GM21367 (cell line): ENCODE results near the gene IFT52.

Experiments used
- ATAC-seq: cut with Tn5 transposase; IDR thresholded peaks from one replicate; pipeline ENCODE4 v1.9.1; 2021; ENCODE audit not compliant: unreplicated experiment

The IFT52 gene

DNA sequence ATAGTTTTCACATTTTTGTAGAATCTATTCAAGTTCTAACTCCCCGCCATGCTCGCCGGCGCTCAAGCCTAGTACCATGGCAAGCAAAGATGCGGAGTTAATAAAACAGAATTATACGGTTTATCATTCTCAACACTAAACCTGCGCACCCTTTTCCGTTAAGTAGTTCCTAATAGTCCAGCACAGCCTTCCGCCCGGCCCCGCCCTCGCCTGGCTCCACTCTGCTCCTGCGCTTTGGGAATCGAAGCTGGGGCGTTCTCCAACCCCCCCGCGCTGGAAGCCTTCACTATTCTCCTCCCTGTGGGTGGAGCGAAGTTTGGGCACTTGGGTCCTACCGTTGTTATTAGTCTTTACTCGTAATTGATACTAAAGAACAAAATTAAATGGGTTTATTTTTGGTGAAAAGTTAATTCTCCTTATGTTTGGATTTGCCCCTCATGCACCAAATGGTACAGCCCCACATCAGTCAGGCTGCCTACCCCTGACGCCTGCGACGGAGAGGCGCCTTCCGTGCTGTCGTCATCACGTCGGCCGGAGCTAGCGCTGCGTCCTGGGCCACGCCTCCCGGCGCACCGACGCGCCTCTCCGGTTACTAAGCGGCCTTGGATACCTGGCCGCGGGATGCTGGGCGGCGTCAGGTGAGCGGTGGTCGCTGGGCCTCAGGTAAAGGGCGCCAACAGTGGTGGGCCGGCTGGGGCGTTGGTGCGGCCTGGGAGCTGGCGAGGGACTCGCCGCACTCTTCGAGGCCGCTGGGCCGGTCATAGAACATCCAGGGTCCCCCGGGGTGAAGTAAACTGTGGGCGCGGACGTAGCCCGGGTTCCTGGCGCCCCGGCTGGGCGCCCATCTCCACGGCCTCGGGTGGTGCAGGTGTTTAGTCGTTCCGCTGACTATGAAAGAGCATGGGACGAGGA lies at the start of gene IFT52:
Gene IFT52 (plus strand): TSS at position 546 of the 912 bp plus-strand sequence. CDS start 3,762 bp downstream, outside the sequence.
- peak; percentile 95 for ATAC-seq

GRCh38 chr20:43541214-43541613 lies 49.5 kb upstream of the IFT52 start:
- ATAC-seq = no peak

DNA sequence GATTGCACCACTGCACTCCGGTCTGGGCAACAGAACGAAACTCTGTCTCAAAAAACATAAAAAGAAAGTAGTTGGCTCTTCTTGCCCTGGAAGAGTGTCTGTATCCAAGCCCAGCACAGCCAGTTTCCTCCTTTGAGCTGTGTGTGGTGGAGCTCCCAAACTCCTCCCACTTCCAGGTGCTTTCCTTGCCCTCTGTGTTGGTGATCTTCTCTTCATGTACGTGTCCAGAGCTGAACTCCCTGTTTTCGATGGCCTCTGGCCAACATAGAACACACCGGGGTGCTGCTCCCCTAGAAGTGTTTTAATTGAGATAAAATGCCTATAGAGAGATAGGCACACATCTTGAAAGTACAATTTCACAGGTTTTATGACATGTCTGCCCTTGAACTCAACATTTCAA lies 48.6 kb upstream of the IFT52 start:
- ATAC-seq = no peak

- no peak for ATAC-seq
Measured at GRCh38 chr20:43542674-43543073, 48.1 kb upstream of the IFT52 start.

DNA sequence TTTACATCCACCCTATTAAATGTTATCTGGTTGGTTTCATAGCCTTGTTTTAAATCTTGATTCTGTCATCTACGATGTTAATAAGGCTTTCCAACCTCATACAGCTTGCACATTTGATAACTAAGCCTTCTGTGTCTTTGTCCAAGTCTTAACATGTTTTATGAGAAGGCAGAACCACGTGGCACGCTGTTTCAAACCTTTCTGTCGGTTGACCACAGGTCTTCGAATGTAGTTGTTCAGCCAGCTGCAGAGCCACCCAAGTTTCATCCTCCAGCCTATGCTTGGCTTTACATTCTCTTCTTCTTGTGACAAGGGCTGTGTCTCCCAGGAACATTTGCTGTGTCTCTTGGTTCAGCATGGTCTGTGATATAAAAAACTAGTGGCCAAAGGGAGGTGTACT lies 47.6 kb upstream of the IFT52 start:
- ATAC-seq = no peak

DNA sequence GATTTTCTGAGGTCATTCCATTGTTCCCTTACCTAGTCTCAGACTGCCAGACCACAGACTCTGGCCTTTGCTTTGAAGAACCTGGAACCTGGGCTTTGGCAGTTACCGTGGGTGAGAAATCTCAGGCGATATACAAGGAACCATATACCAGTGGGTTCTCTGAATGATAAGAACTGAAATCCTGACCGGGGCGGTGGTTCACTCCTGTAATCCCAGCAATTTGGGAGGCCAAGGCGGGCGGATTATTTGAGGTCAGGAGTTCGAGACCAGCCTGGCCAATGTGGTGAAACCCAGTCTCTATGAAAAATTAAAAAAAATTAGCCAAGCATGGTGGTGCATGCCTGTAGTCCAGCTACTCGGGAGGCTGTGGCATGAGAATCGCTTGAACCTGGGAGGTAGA lies 46.2 kb upstream of the IFT52 start:
- no peak for ATAC-seq

GRCh38 chr20:43545837-43546578 lies 44.7 kb upstream of the IFT52 start:
- ATAC-seq = no peak

DNA sequence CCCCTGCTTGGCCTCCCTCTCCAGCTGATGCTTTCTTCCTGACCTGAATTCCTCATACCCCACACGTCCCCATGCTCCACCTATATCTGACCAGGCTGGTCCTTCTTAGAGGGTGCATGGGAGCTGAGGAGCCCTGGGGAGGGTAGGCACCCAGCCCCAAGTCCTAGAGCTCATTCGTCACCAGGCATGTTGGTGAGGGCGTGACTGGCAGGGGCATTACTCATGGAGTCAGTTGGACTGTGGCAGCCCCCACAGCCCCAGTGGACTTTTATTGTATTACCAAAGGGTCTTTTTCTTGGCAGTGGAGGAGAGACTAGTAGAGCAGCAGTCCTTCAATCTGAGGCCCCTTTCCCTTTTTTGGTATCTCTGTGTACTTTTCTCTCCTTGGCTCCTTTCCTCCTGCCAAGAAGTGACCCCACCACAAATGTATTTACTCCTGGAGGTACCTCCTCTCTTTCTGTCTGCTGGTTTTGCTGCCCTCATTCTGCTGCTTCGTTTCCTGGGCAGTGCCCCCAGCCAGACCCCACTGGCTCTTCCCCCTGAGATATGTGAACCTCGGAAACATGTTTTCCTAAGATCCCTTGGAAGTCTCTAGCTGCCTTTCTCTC lies 42.4 kb upstream of the IFT52 start:
- ATAC-seq = no peak

DNA sequence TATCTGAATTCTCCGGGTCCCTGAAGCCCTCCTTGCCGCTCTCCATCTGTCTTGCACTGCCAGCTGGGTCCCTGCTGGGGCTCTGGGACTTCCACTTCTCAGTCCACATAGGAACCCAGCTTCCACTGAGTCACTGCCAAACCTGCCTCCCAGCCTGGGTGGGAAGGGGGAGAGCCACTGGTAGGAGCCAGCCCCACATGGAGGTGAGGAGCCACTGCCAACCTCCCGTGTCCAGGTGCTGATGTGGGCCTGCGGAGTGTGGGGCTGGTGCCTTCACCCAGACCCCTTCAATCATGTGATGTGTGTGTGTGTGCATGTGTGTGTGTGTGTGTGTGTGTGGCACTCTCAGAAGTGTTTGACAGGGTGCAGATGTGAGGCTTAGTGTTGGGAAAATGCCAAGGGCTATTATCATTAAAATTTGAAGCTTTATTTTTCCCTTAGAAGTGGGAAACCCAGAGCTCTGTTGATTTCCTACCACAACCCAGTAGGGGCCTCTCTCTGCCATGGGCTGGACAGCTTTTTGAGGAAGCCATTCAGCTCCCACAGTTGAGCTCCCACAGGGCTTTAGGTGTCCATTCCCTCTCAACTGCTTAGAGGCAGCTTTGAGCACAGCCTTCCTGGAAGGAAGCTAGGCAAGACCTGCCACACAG lies 41.2 kb upstream of the IFT52 start:
- ATAC-seq = no peak

DNA sequence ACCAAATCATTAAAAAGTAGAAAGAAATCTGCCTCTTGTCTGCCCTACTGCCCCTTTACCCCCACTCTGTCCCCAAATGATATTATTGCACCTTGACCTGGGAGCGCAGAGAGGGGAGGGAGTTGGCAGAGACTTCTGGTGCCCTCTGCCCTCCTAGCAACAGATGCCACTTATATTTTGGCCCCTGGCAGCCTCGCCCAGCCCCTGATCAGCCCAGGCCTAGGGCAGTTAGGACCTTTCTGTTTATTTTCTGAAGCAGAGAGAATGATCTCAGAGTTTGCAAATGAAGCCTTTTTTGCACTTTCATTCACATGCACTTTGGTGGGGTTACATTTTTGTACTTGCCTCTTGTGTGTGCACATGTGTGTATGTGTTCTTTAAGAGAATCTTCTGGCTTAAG lies 40.3 kb upstream of the IFT52 start:
- ATAC-seq = no peak

DNA sequence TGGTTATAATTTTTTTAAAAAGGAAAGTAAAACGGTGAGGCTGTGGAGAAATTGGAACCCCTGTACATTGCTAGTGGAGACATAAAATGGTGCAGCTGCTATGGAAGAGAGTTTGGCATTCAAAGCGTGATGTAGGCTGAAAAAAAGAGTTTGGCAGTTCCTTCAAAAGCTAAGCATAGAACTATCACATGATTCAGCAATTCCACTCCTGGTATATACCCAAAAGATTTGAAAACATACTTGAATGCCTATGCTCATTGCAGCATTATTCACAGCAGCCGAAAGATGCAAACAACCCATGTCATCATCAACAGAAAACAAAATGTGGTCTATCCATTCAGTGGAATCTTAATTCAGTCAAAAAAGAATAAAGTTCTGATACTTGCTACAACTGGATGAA lies 36.4 kb upstream of the IFT52 start:
- ATAC-seq = no peak

- ATAC-seq = no peak
Measured at GRCh38 chr20:43558412-43559146, 32.2 kb upstream of the IFT52 start, which contains the start of gene SGK2. SGK2 (plus strand) TSS chr20:43559027; CDS start chr20:43566496, 7,469 bp downstream.

- ATAC-seq = no peak
Measured at GRCh38 chr20:43559147-43559987, 31.4 kb upstream of the IFT52 start.

GRCh38 chr20:43560974-43561373 lies 29.8 kb upstream of the IFT52 start:
- no peak for ATAC-seq

DNA sequence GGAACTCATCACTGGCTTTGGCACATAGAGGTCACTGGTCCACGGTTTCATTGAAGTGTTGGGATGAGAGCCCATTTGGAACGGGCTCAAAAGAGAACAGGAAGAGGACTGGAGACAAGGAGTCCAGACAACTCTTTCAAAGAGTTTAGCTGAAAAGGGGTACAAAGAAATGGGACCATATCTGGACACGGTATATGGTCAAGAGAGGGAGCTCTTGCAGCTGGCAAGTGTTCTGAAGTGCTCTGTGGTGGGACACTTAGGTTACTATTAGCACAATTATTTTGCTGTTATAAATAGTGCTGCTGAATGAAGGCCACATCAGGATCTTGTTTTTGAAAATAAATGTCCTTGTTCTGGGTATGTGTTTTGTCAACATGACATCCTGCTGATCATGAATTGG lies 27.3 kb upstream of the IFT52 start:
- ATAC-seq = no peak

GRCh38 chr20:43563991-43564390 lies 26.7 kb upstream of the IFT52 start:
- no peak for ATAC-seq

DNA sequence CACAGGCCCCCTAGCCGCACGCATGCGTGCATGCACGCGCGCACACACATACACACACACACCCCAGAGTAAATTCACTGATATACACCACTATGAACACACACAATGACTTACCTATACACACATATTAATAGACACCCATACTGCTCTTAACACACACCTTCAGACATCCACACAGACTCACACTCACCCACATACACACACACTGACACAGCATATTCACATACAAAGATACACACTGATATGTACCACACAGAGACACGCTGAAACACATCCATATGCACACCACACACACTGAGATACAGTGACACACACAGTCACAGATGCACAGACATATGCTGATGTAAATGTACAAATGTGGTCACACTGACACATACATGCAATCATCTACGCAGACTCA lies 26.3 kb upstream of the IFT52 start:
- ATAC-seq = no peak

DNA sequence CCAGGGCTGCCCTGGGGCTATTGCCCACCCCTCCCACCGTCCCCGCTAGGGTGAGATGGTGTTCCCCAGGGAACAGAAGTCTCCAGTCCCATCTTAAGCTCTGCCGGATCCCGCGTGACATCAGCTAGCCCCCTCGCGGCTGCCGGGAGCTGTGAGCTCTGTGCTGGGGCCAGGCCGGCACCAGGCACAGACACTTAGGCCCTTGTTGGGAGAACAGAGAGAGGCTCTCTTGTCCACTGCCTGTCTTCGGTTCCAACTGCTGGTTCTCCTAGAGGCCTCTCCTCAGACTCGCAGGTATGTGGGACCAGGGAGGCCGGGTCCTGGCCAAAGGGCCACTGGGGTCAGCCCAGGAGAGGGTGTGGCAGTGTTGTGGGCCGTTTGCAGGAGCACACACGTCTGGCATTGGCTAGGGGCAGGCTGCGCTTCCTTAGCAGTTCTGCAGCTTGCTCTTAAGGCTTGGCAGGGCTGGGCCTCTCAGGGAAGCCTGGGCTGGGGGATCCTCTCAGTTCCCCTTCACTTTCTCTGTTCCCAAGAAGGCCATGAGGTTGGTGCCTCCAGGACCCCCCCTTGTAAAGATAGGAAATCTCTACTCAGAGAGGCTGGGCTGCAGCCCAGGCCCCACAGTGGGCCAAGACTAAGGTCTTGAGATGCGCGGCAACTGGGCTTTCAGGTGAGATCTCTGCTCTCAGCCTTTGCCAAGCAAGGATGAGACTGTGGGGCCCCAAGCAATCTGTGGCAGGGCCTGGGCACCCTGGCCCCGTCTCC lies 25.6 kb upstream of the IFT52 start:
- ATAC-seq = no peak

GRCh38 chr20:43565758-43566104 lies 25.0 kb upstream of the IFT52 start:
- no peak for ATAC-seq
